Kidney epithelial cell (primary cell): Measurements from ENCODE around the gene SORCS2. TPM values are rescaled to one million over a fixed set of nuclear protein-coding genes. Genes with fewer than 3 reads are reported as not detected.

Experiments used
- DNase-seq: peaks from one replicate; pipeline ENCODE4 v3.0.0-alpha.2; 2010; ENCODE audit warnings: low read depth
- H3K27me3 ChIP-seq: 2 replicates; pipeline ENCODE4 v1.6.0; 2011; ENCODE audit warnings: low read length; ENCODE audit not compliant: control insufficient read depth, insufficient read depth
- H3K36me3 ChIP-seq: 2 replicates; pipeline ENCODE4 v1.5.1; 2011; ENCODE audit warnings: low read length; ENCODE audit not compliant: control insufficient read depth, insufficient read depth
- H3K4me3 ChIP-seq: 2 replicates; pipeline ENCODE4 v1.5.1; 2011; ENCODE audit warnings: low read depth, mild to moderate bottlenecking, control low read depth, low read length
- CTCF ChIP-seq: IDR thresholded peaks from 2 replicates; pipeline ENCODE4 v1.5.1; 2011; ENCODE audit warnings: mild to moderate bottlenecking, moderate library complexity, low read length, control low read depth, inconsistent platforms; ENCODE audit not compliant: insufficient read depth, poor library complexity, severe bottlenecking
- total RNA-seq: library from RNA; depleted of rRNA; stranded (reverse); fragments of >200 nt; gene quantifications from 2 replicates; pipeline ENCODE4 v1.2.3, GENCODE V29; 2015

SORCS2 gene
- total RNA-seq, 1 donor from 2014 or later, result 1.4 TPM

DNA sequence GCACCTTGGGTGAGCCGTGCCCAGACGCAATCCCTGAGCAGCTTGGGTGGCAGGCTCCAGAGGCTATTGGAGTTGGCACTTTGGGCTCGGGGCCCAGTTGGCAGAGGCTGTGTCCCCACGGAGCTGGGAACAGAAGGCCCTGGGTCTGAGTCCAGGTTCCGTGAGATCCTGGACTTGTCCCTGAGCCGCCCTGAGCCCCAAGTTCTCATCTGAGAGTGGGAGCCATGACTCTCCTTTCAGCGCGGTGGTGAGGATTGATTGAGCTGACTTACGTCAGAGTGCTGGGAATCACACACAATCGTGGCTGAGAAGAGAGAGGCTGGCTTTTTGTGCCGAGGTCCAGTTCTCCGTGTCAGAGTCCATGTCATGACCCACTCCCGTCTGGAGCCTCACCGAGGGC is 144.4 kb downstream of the SORCS2 start:
- Histone ChIP-seq H3K36me3 (no peaks in the 10 kb centered on the region), H3K27me3 (peaks cover 5% of the 10 kb centered on the region), H3K4me3 (no peak overlapping the region)
- TF ChIP-seq CTCF, result no peak
- no peak for DNase-seq

GRCh38 chr4:7337196-7338058 is 145.1 kb downstream of the SORCS2 start:
- no peak overlapping the region for H3K4me3 ChIP-seq
- no peak for TF ChIP-seq CTCF
- H3K36me3 ChIP-seq, result no peaks in the 10 kb centered on the region
- DNase-seq, result no peak
- H3K27me3 ChIP-seq, result peaks cover 3% of the 10 kb centered on the region

- no peak for DNase-seq
- H3K27me3 ChIP-seq, result peaks cover under 1% of the 10 kb centered on the region
- TF ChIP-seq CTCF, result no peak
Observed at GRCh38 chr4:7338059-7338452, 145.7 kb downstream of the SORCS2 start.

DNA sequence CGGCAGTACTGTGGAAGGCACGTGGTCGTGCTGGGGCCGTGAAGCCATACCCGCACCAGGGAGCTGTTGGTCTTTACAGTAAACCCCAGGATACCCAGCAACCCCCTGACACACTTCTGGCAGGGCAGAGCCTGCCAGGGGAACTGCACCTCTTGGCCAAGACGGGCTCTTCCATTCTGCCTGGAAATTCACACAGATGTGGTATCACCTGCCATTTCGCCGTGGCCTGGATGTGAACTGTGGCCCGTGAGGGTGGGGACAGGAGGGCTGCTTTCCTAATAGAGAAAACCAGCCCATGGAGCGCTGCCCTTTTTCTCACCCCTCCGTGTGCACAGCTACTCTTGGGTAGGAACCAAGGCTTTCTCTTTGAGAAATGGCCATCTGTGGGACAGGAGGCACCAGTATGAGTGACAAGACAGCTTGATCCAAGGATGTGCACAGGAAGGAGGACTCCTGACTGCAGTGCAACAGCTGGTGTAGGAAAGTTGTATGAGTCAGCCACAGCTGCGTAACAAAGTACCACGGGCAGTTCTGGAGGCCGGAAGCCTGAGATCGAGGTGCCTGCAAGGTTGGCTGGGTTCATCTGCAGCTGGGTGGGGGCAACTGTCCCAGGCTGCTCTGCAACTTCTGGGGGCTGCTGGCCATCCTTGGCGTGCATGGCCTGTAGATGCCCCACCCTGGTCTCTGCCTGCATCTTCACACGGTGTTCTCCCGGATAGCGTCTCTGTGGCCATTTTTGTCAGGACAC is 146.7 kb downstream of the SORCS2 start:
- Histone ChIP-seq H3K27me3 (no peaks in the 10 kb centered on the region), H3K4me3 (no peak overlapping the region), H3K36me3 (no peaks in the 10 kb centered on the region)
- no peak for TF ChIP-seq CTCF
- DNase-seq, result no peak

More at GRCh38 chr4:7338059-7338452, 145.7 kb downstream of the SORCS2 start:
- Histone ChIP-seq H3K4me3 (no peak overlapping the region), H3K36me3 (no peaks in the 10 kb centered on the region)

DNA sequence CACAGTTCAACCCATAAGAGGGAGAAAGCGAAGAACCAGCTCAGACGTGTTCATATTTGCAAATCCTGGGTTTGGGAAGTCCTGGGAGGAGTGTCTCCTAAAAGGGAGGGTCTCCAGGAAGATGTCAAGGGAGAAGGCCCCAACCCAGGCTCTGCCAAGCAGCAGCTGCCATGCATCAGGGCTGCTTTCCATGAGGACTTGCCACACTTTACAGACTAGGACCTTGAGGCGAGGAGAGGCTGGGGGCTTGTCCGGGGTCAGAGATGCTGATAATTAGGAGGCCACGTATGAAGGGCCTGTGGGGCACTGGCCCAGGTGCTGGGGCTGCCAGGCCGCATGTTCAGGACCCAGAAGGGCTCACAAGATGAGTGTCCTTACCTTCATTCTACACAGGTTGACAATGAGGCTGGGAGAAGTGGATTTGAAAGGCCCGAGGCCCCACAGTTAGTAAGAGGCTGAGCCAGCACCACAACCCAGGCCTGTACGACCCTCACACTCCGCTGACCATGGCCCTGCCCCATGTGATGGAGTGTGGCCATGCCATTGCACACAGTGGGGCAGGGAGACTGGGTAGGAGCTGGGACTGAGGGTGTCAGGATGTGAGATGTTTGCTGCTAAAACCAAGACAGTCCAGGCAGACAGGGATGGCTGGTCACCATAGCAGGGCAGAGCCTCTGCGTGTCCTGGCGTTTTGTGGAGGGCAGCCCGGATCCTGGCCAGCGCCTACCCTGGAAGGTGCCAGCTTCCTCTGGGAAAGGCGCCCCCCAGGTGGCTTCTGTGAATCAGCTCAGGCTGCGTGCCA is 147.6 kb downstream of the SORCS2 start:
- Histone ChIP-seq H3K27me3 (no peaks in the 10 kb centered on the region), H3K4me3 (no peak overlapping the region), H3K36me3 (no peaks in the 10 kb centered on the region)
- no peak for DNase-seq
- TF ChIP-seq CTCF, result no peak
